PFSK-1 (cell line): ENCODE data around the gene LAMTOR3. TPM values are rescaled to one million over a fixed set of nuclear protein-coding genes. Genes with fewer than 3 reads are reported as not detected.

Source experiments
- FOXP2 ChIP-seq: optimal IDR thresholded peaks from 2 replicates; pipeline ENCODE3; 2011; ENCODE audit warnings: borderline replicate concordance, control low read depth, inconsistent platforms; ENCODE audit not compliant: insufficient read depth; ENCODE audit errors: extremely low read length, extremely low read depth
- POLR2AphosphoS5 ChIP-seq: IDR thresholded peaks from 2 replicates; pipeline ENCODE4 v1.6.1; 2012; ENCODE audit warnings: low read depth, mild to moderate bottlenecking, control low read depth, low read length, moderate library complexity
- SIN3A ChIP-seq: IDR thresholded peaks from 2 replicates; pipeline ENCODE4 v1.6.1; 2012; ENCODE audit warnings: mild to moderate bottlenecking, low read length, moderate library complexity, borderline replicate concordance; ENCODE audit not compliant: insufficient read depth
- TAF1 ChIP-seq: IDR thresholded peaks from 2 replicates; pipeline ENCODE4 v1.6.1; 2012; ENCODE audit warnings: low read length, control low read depth, borderline replicate concordance; ENCODE audit not compliant: insufficient read depth
- polyA plus RNA-seq: library from polyadenylated mRNA; unstranded; fragments of >200 nt; gene quantifications from one replicate; pipeline ENCODE4 v1.2.1, GENCODE V29; 2012; ENCODE audit warnings: low read depth, missing spikeins; ENCODE audit not compliant: insufficient read length
- TF ChIP-seq, protein P1 (sequence below), 2 experiments: IDR thresholded peaks; 2 replicates each; pipeline versions ENCODE4 v1.6.1 to v1.8.0; 2011 to 2012; ENCODE audit warnings: low read depth in 2 of 2, low read length in 2 of 2, control low read depth in 1 of 2, inconsistent platforms in 1 of 2, mild to moderate bottlenecking in 1 of 2, moderate library complexity in 1 of 2; ENCODE audit not compliant: insufficient read depth in 1 of 2

The LAMTOR3 gene, protein sequence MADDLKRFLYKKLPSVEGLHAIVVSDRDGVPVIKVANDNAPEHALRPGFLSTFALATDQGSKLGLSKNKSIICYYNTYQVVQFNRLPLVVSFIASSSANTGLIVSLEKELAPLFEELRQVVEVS
- polyA plus RNA-seq = 9.9 TPM

DNA sequence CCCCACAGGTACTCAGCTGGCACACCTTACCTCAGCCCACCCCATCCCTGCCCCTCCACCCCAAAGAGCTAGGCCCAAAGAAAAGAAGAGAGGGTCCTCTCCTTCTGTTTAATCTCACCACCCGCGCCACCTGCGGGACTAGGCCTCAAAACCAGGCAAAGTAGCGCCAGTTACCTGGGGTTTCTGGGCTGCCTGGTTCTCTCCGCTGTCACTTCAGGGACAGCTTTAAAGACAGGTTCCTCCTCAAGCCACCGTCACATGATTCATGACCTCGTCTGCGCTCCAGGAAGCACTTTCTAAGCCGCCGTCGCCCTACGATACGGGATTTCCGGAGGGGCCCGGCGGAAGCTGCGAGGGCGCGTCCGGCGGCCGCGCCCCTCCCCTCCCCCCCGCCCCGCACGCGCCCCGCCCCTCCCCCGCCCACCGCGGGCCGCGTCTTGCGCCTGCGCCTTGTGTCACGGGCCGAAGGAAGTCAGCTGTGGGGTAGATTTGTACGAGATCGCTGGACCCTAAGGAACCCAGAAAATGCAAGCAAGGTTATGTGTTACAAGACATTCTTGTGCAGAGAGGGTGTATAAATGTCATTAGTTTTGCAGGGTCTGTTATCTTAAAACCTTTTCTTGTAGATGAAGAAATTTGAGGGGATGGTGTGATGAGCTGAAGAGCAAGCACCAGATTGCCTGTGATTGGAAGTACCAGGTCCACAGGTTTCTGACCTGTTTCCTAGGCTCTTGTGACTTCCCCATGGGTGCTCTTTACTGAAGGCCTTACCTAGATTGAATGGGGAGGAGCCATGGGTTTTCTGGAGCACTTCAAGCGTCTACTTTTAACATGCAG is at the start of gene LAMTOR3:
Gene LAMTOR3, minus strand, starts transcription at position 267 of the 837 bp plus-strand sequence. CDS start 464 bp downstream, outside the sequence.
- TF ChIP-seq FOXP2 = no peak
- TF ChIP-seq, protein P1, sequence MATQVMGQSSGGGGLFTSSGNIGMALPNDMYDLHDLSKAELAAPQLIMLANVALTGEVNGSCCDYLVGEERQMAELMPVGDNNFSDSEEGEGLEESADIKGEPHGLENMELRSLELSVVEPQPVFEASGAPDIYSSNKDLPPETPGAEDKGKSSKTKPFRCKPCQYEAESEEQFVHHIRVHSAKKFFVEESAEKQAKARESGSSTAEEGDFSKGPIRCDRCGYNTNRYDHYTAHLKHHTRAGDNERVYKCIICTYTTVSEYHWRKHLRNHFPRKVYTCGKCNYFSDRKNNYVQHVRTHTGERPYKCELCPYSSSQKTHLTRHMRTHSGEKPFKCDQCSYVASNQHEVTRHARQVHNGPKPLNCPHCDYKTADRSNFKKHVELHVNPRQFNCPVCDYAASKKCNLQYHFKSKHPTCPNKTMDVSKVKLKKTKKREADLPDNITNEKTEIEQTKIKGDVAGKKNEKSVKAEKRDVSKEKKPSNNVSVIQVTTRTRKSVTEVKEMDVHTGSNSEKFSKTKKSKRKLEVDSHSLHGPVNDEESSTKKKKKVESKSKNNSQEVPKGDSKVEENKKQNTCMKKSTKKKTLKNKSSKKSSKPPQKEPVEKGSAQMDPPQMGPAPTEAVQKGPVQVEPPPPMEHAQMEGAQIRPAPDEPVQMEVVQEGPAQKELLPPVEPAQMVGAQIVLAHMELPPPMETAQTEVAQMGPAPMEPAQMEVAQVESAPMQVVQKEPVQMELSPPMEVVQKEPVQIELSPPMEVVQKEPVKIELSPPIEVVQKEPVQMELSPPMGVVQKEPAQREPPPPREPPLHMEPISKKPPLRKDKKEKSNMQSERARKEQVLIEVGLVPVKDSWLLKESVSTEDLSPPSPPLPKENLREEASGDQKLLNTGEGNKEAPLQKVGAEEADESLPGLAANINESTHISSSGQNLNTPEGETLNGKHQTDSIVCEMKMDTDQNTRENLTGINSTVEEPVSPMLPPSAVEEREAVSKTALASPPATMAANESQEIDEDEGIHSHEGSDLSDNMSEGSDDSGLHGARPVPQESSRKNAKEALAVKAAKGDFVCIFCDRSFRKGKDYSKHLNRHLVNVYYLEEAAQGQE (IDR thresholded peaks at IDR 0.05; ENCODE audit: insufficient read depth in 1 of 2, low read depth in 2 of 2, low read length in 2 of 2) = no peak
- TF ChIP-seq SIN3A = peak; percentile 61; the same call in 1 of the 2 replicates
- TF ChIP-seq TAF1 = no peak
- peak; percentile 74; the same call in 1 of the 2 replicates for TF ChIP-seq POLR2AphosphoS5

DNA sequence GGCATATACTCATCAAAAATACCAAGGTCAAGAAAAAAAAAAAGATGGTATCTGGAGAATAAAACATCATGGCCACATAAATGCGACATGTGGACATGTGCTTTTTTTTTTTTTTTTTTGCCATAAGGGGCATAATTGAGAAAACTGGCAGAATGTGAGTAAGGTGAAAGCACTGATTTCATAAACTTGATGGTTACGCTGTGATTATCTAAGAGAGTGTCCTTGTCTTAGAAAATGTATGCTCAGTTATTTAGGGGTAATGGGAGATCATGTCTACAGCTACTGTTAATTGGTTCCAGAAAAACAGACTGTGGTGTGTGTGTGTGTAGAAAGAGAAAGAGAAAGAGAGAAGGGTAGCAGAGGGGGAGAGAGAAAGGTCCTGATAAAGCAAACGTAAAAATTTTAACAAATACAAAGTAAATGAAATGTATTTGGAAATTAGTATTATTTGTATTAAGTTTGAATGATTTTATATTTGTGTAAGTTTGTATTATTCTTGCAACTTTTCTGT is 44.1 kb upstream of the LAMTOR3 start:
- TF ChIP-seq POLR2AphosphoS5 = no peak

DNA sequence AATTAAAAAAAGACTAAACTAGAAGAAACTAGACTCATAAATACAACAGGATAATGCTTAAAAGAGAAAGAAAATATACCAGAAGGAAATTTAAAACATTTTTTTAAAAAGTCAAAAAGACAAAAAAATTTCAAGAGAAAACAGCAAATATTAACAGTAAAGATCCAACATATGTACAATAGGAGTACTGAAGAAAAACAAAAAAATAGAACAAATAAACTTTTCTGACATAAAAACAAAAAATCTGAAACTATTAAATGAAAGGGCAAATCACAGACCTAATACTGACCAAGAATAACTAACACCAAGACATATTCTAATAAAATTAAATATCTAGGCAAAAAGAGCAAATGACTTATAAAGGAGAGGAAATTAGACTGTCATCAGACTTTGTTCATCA is 40.7 kb upstream of the LAMTOR3 start:
- TF ChIP-seq POLR2AphosphoS5 = no peak
- no peak for TF ChIP-seq FOXP2
- TF ChIP-seq SIN3A = no peak
- TF ChIP-seq, protein P1 (IDR thresholded peaks at IDR 0.05; ENCODE audit: insufficient read depth in 1 of 2, low read depth in 2 of 2, low read length in 2 of 2) = no peak
- no peak for TF ChIP-seq TAF1

DNA sequence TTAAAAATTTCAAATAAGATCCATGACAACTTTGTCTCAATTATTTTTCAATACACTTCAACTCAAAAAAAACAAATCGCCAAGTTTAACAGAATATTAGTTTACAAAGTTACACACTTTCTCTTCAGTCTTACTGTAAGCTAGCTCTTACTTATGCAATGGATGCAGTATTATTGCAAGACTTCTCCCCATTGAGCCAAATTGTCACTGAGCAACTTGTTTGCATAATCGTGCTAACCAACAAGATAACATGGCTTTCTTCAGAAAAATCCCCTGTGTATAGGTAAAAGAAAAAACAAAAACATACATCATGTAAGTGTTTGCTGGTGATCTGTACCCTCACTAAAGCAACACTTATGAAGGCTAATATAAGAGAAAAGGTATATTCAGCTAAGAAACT is 33.3 kb upstream of the LAMTOR3 start:
- TF ChIP-seq SIN3A = no peak

DNA sequence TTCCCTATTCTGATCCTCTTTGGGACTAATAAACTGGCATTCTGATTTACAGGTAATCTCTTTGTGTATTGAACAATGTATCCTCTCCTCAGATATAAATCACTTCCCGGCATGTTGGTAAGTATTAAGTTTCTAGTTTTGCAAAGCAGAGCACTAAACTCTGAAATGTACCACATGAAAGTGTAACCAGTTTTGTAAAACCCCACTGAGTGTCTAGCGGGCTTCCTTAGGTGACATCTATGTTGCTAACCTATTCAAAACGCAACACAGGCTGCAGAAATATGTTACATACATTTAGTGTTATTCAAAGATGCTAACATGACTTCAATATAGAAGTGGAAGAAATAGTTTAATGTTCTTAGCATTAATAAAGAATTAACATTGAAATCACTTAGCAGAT is 26.9 kb upstream of the LAMTOR3 start:
- TF ChIP-seq SIN3A = no peak
- TF ChIP-seq POLR2AphosphoS5 = no peak
- TF ChIP-seq FOXP2 = no peak
- TF ChIP-seq TAF1 = no peak
- TF ChIP-seq, protein P1 (IDR thresholded peaks at IDR 0.05; ENCODE audit: insufficient read depth in 1 of 2, low read depth in 2 of 2, low read length in 2 of 2) = no peak

DNA sequence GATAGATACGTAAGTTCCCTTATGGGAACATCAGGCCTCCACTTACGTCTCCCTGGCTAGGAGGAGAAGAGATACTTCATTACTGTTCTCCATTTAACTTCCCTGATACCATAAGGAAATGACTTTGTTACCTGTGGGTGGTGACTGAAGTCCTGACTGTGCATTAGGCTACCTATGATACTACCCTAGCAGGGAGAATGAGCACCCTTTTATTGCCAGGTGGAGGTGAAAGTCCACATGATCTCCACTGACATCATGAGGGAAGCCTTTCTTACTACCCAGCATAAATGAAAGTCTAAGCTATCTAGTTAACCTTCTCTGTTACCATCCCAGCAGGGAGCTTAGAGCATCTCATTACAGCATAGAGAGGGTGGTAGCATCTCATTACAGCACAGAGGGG is 24.4 kb upstream of the LAMTOR3 start:
- TF ChIP-seq, protein P1 (IDR thresholded peaks at IDR 0.05; ENCODE audit: insufficient read depth in 1 of 2, low read depth in 2 of 2, low read length in 2 of 2) = no peak
